ENCODE results near the gene HACL1. TPM values are rescaled to one million over a fixed set of nuclear protein-coding genes. Genes with fewer than 3 reads are reported as not detected.
A peak's percentile ranks its signal among the peaks of the same experiment; 100 is the strongest.

Gene HACL1
- total and polyA plus RNA-seq, 10 donors = 18.2 to 30.1 (median 23.5) TPM

DNA sequence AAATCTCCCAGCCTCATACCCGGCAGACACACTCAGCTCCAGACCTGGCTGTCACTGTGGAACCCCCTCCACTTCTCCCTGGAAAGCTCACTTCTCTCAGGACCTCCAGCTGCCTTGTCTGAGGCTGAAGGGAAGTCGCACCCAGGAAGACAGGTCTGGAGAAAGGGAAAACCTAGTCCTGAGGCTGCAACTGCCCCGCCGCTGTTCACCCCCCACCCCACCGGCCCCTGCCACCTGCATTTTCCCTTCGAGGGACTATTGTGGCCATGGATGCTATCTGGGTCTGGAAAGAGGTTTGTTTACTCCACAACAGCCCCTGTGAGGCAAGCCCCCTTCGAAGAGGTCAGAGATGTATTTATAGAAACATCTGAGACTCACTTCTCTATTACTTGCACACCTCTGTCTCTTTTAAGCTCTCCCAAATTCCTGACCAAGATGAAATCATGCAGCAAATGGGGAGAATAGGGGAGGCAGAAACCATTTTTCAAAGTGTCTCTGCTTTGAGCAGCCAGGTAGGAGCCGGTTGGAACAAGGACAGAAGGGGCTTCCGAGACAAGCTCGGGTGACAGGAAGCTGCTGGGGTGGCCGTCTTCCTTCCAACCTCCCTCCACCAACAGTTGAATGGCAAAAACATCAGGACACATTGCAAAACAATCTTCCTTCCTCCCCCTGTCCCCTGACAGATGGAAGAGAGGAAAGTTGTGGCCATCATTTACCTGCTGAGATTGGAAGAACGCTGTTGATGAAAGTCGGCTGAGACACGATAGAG is 80.4 kb downstream of the HACL1 start:
- peak overlapping the region in 2 of 8 donors; percentile 2 to 34 for H3K4me3 ChIP-seq
- DNase-seq = no peak
- H3K36me3 ChIP-seq = no peaks in the 10 kb centered on the region
- H3K27ac ChIP-seq = peak overlapping the region in 3 of 8 donors; percentile 0 to 42 (median 37)
- H3K27me3 ChIP-seq (replicated peaks in 1 of 7) = no peaks in the 10 kb centered on the region
- TF ChIP-seq, protein P1, sequence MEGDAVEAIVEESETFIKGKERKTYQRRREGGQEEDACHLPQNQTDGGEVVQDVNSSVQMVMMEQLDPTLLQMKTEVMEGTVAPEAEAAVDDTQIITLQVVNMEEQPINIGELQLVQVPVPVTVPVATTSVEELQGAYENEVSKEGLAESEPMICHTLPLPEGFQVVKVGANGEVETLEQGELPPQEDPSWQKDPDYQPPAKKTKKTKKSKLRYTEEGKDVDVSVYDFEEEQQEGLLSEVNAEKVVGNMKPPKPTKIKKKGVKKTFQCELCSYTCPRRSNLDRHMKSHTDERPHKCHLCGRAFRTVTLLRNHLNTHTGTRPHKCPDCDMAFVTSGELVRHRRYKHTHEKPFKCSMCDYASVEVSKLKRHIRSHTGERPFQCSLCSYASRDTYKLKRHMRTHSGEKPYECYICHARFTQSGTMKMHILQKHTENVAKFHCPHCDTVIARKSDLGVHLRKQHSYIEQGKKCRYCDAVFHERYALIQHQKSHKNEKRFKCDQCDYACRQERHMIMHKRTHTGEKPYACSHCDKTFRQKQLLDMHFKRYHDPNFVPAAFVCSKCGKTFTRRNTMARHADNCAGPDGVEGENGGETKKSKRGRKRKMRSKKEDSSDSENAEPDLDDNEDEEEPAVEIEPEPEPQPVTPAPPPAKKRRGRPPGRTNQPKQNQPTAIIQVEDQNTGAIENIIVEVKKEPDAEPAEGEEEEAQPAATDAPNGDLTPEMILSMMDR (IDR thresholded peaks at IDR 0.05 in 8 of 11, conservative IDR thresholded peaks at IDR 0.05 in 3 of 11) = no peak
- no peak for TF ChIP-seq POLR2A (IDR thresholded peaks at IDR 0.05)
- TF ChIP-seq POLR2AphosphoS5 (IDR thresholded peaks at IDR 0.05) = no peak
- H3K9me3 ChIP-seq = no peaks in the 10 kb centered on the region
- 25 to 38% (median 28%) methylated on average over 14 of the region's 14 CpGs for WGBS, 5 donors
- H3K4me1 ChIP-seq = peaks cover 4 to 39% (median 17%) of the 10 kb centered on the region in 6 donors
- intact Hi-C loops (cut with DNase I; ENCODE audit: low total_unique reads) = no loop called here

DNA sequence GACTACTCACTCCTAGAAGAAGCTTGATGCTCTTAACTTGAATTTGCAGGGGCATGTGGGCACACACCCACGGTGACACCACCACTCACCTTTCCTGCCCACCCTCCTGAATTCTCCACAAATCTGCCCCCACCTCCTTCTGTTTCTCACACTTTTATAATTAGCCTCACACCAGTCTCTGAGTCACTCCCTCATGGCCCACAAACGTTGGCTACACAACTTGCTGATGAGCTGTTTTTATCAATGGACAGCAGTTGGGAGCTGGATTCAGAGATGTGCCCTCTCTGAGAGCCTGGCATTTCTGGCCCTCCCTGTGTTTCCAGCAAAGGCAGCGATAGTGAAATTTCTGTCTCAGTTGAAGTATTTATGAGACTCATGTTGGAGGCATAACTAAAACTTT is 81.2 kb downstream of the HACL1 start:
- DNase-seq = no peak
- WGBS, 5 donors = 44 to 52% (median 49%) methylated on average over 3 of the region's 3 CpGs
- Histone ChIP-seq H3K27me3 (replicated peaks in 1 of 7) (no peaks in the 10 kb centered on the region), H3K36me3 (no peaks in the 10 kb centered on the region), H3K4me1 (peaks cover 4 to 39% (median 17%) of the 10 kb centered on the region in 6 donors), H3K9me3 (no peaks in the 10 kb centered on the region), H3K27ac (peak overlapping the region in 2 of 8 donors; percentile 37 to 42), H3K4me3 (peak overlapping the region in 1 of 8 donors; percentile 34)
- no peak for TF ChIP-seq POLR2A (IDR thresholded peaks at IDR 0.05)
- intact Hi-C loops (cut with DNase I; ENCODE audit: low total_unique reads) = no loop called here

GRCh38 chr3:15519096-15519495 is 82.3 kb downstream of the HACL1 start:
- 93 to 97% (median 94%) methylated on average over 4 of the region's 4 CpGs for WGBS, 5 donors
- no peak overlapping the region for H3K4me3 ChIP-seq
- TF ChIP-seq POLR2A (IDR thresholded peaks at IDR 0.05) (no peak), POLR2AphosphoS5 (IDR thresholded peaks at IDR 0.05) (no peak)
- TF ChIP-seq, protein P1 (IDR thresholded peaks at IDR 0.05 in 8 of 11, conservative IDR thresholded peaks at IDR 0.05 in 3 of 11) = no peak
- peaks cover 4 to 41% (median 17%) of the 10 kb centered on the region in 6 donors for H3K4me1 ChIP-seq
- H3K27me3 ChIP-seq (replicated peaks in 1 of 7) = no peaks in the 10 kb centered on the region
- intact Hi-C loops (cut with DNase I; ENCODE audit: low total_unique reads) = no loop called here
- H3K9me3 ChIP-seq = no peaks in the 10 kb centered on the region
- H3K36me3 ChIP-seq = no peaks in the 10 kb centered on the region
- H3K27ac ChIP-seq = no peak overlapping the region
- DNase-seq = no peak

DNA sequence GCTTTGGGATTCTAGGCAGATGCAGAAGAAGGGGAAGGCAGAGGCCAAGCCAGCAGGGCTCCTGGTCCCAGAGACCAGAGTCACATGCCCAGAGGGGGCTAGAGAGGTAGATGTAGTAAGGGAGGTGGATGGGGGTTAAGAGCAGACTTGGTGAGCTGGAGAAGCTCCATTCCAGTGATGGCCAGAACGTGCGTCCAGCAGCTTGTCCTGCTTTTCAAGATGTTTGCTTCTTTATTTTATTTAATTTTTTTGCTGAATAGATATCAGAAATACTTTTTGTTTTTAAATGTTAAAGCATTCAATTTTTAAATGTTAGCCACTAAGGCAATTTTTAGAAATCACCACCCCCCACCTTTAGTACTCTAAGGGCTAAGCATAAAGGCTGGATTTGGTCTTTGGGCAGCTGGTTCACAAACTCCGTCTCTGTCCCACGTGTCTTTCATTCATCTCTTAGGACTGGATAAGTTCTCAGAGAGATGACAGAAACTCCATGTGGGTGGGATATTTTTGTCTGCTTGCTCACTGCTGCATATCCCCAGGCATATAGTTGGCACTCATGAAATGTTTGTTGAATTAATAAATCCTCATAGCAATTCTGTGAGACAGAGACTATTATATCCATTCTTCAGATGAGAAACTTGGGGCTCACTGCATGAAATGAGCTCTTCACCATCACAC is 86.6 kb downstream of the HACL1 start:
- Histone ChIP-seq H3K9me3 (no peaks in the 10 kb centered on the region), H3K4me3 (no peak overlapping the region), H3K4me1 (peaks cover 0 to 34% (median 8%) of the 10 kb centered on the region in 6 donors), H3K36me3 (no peaks in the 10 kb centered on the region), H3K27me3 (replicated peaks in 1 of 7) (no peaks in the 10 kb centered on the region), H3K27ac (no peak overlapping the region)
- WGBS, 5 donors = 92 to 97% (median 97%) methylated on average over 4 of the region's 4 CpGs
- no peak for TF ChIP-seq POLR2AphosphoS5 (IDR thresholded peaks at IDR 0.05)
- TF ChIP-seq, protein P1 (IDR thresholded peaks at IDR 0.05 in 8 of 11, conservative IDR thresholded peaks at IDR 0.05 in 3 of 11) = no peak
- no peak for TF ChIP-seq POLR2A (IDR thresholded peaks at IDR 0.05)
- intact Hi-C loops (cut with DNase I; ENCODE audit: low total_unique reads) = no loop called here
- no peak for DNase-seq
